IPS DF 6.9 (cell line): Measurements from ENCODE around the gene CALCA.
"Not testable (repeated sequence)": the region's sequence is repeated elsewhere in the genome, so short reads cannot be mapped to it uniquely, and the experiment has no call there.

Source experiments
- DNase-seq: peaks from one replicate; pipeline ENCODE4 v3.0.0-alpha.2; 2013; ENCODE audit warnings: low read depth, low spot score
- H3K27ac ChIP-seq: one replicate; pipeline ENCODE4 v1.5.1; 2013; ENCODE audit warnings: low read length, control low read depth
- H3K27me3 ChIP-seq: 2 replicates; pipeline ENCODE4 v1.6.1; 2013; ENCODE audit warnings: mild to moderate bottlenecking, low read length; ENCODE audit not compliant: control insufficient read depth, insufficient read depth
- H3K36me3 ChIP-seq: 2 replicates; pipeline ENCODE4 v1.6.1; 2013; ENCODE audit warnings: low read length; ENCODE audit not compliant: control insufficient read depth, insufficient read depth
- H3K4me1 ChIP-seq: 2 replicates; pipeline ENCODE4 v1.6.1; 2013; ENCODE audit warnings: low read length; ENCODE audit not compliant: control insufficient read depth, insufficient read depth
- H3K4me3 ChIP-seq: 2 replicates; pipeline ENCODE4 v1.5.1; 2013; ENCODE audit warnings: mild to moderate bottlenecking, low read length
- H3K9me3 ChIP-seq: 2 replicates; pipeline ENCODE4 v1.6.1; 2013; ENCODE audit warnings: low read length, inconsistent platforms; ENCODE audit not compliant: control insufficient read depth, insufficient read depth
- WGBS: extraction: QIAGEN DNeasy Blood & Tissue Kit; methylation state at CpG from one replicate; pipeline ENCODE4 v1.1.7; 2013; ENCODE audit warnings: mixed read lengths, missing lambda C conversion rate; ENCODE audit not compliant: insufficient read length, insufficient coverage; 5-methylcytosine and 5-hydroxymethylcytosine counted together

Gene CALCA, protein sequence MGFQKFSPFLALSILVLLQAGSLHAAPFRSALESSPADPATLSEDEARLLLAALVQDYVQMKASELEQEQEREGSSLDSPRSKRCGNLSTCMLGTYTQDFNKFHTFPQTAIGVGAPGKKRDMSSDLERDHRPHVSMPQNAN

GRCh38 chr11:14971865-14972580 is at the start of gene CALCA:
Gene CALCA (minus strand): TSS chr11:14972351. CDS start chr11:14971192, 1,159 bp downstream.
- H3K27me3 ChIP-seq: peaks cover 52% of the 10 kb centered on the region
- no peak within 1 kb of the TSS for H3K27ac ChIP-seq
- peaks cover 2% of the 10 kb centered on the region; the same call in 1 of the 2 replicates for H3K4me1 ChIP-seq
- no peak for DNase-seq
- peak within 1 kb of the TSS; percentile 15; the same call in 1 of the 2 replicates for H3K4me3 ChIP-seq
- no CpG with 5 or more reads among the region's 40 CpGs for WGBS
- no peaks in the 10 kb centered on the region for H3K36me3 ChIP-seq
- no peaks in the 10 kb centered on the region for H3K9me3 ChIP-seq

- DNase-seq: no peak
- WGBS: no CpG with 5 or more reads among the region's 1 CpG
- Histone ChIP-seq H3K4me1 (no peaks in the 10 kb centered on the region), H3K36me3 (no peaks in the 10 kb centered on the region), H3K4me3 (no peak overlapping the region), H3K27ac (no peak overlapping the region), H3K27me3 (no peaks in the 10 kb centered on the region), H3K9me3 (no peaks in the 10 kb centered on the region)
These were observed 44.0 kb upstream of the CALCA start for GRCh38 chr11:15016200-15016599.

DNA sequence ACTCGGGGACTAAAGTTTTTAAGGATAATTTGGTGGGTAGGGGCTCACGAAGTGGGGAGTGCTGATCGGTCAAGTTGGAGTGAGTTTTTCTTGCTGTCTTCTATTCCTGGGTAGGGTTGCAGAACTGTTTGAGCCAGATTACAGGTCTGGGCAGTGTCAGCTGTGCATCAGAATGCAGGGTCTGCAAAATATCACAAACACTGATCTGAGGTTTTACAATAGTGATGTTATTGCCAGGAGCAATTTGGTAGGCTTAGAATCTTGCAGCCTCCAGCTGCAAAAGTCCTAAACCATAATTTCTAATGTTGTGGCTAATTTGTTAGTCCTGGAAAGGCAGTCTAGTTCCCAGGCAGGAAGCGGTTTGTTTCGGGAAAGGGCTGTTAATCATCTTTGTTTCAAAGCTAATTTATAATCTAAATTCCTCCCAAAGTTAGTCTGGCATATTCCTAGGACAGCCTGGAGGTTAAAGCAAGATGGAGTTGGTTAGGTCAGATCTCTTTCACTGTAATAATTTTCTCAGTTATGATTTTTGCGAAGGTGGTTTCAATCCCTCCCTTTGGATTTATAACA is 39.7 kb upstream of the CALCA start:
- Histone ChIP-seq H3K4me3 (no peak overlapping the region), H3K27ac (no peak overlapping the region), H3K36me3 (no peaks in the 10 kb centered on the region), H3K4me1 (no peaks in the 10 kb centered on the region), H3K9me3 (no peaks in the 10 kb centered on the region), H3K27me3 (no peaks in the 10 kb centered on the region)
- no peak for DNase-seq
- WGBS: no CpG with 5 or more reads among the region's 6 CpGs

GRCh38 chr11:15010865-15011264 is 38.7 kb upstream of the CALCA start:
- DNase-seq: no peak
- no peaks in the 10 kb centered on the region for H3K27me3 ChIP-seq
- H3K4me1 ChIP-seq: no peaks in the 10 kb centered on the region
- H3K9me3 ChIP-seq: no peaks in the 10 kb centered on the region
- no peak overlapping the region for H3K27ac ChIP-seq
- H3K4me3 ChIP-seq: no peak overlapping the region
- no peaks in the 10 kb centered on the region for H3K36me3 ChIP-seq

GRCh38 chr11:15006139-15006759 is 34.1 kb upstream of the CALCA start:
- H3K4me1 ChIP-seq: no peaks in the 10 kb centered on the region
- WGBS: no CpG with 5 or more reads among the region's 5 CpGs
- no peak for DNase-seq
- H3K4me3 ChIP-seq: no peak overlapping the region
- no peaks in the 10 kb centered on the region for H3K9me3 ChIP-seq
- no peak overlapping the region for H3K27ac ChIP-seq
- no peaks in the 10 kb centered on the region for H3K27me3 ChIP-seq
- H3K36me3 ChIP-seq: no peaks in the 10 kb centered on the region

DNA sequence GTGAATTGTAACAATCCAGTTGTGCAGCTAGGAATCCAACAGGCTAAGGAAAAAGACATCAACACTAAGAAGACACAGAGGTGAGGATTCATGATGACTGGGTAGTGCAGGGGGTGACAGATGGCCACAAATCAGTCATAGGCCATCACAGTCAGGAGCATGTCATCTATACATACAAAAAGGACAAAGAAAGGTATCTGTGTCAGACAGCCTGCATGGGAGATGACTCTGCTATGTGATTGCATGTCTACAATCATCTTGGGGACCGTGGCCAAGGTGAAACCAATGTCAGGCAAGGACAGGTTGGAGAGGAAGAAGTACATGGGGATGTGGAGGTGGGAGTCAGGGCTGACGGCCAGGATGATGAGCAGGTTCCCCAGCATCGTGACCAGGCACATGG is 16.0 kb upstream of the CALCA start:
- H3K36me3 ChIP-seq, H3K9me3 ChIP-seq, H3K4me3 ChIP-seq, H3K27ac ChIP-seq, H3K4me1 ChIP-seq, H3K27me3 ChIP-seq, DNase-seq: not testable (repeated sequence)
- no CpG with 5 or more reads among the region's 3 CpGs for WGBS

GRCh38 chr11:14981507-14981906 is 9.4 kb upstream of the CALCA start:
- Histone ChIP-seq H3K36me3 (no peaks in the 10 kb centered on the region), H3K4me3 (no peak overlapping the region), H3K27ac (no peak overlapping the region), H3K27me3 (peaks cover 4% of the 10 kb centered on the region; the same call in 1 of the 2 replicates), H3K4me1 (no peaks in the 10 kb centered on the region; the same call in 1 of the 2 replicates), H3K9me3 (no peaks in the 10 kb centered on the region)
- no CpG with 5 or more reads among the region's 1 CpG for WGBS
- no peak for DNase-seq

DNA sequence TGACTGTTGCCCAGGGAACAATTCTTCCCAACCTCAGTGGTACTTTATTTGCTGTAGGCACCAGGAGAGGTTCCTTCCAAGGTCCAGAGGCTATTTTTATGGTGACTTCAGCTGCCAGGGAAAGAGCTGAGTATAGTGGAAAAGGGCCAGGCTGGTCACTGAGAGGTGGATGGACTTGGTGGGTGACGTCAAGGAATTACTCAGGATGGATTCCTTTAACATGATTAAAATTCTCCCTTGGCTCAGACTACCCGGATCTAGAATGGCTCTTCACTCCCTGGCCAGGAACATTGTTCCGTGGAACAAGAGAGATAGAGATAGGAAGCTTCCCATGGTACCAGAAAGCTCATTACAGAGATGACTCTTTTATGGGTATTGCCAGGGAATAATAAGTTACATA is 8.7 kb upstream of the CALCA start:
- H3K4me1 ChIP-seq: no peaks in the 10 kb centered on the region; the same call in 1 of the 2 replicates
- DNase-seq: no peak

GRCh38 chr11:14977101-14977880 is 5.1 kb upstream of the CALCA start:
- Histone ChIP-seq H3K4me1 (peaks cover 2% of the 10 kb centered on the region; the same call in 1 of the 2 replicates), H3K36me3 (no peaks in the 10 kb centered on the region), H3K9me3 (no peaks in the 10 kb centered on the region), H3K27ac (no peak overlapping the region), H3K4me3 (no peak overlapping the region), H3K27me3 (peaks cover 41% of the 10 kb centered on the region)
- no CpG with 5 or more reads among the region's 1 CpG for WGBS
- no peak for DNase-seq

More for the DNA sequence above, 8.7 kb upstream of the CALCA start:
- WGBS: no CpG with 5 or more reads among the region's 3 CpGs
- no peak overlapping the region for H3K27ac ChIP-seq
- H3K4me3 ChIP-seq: no peak overlapping the region
- H3K27me3 ChIP-seq: peaks cover 8% of the 10 kb centered on the region; the same call in 1 of the 2 replicates
- H3K9me3 ChIP-seq: no peaks in the 10 kb centered on the region
- no peaks in the 10 kb centered on the region for H3K36me3 ChIP-seq

GRCh38 chr11:14975252-14975587 is 3.1 kb upstream of the CALCA start:
- peaks cover 56% of the 10 kb centered on the region for H3K27me3 ChIP-seq
- no peak for DNase-seq
- H3K9me3 ChIP-seq: no peaks in the 10 kb centered on the region
- H3K4me3 ChIP-seq: no peak overlapping the region
- H3K36me3 ChIP-seq: no peaks in the 10 kb centered on the region
- peaks cover 2% of the 10 kb centered on the region; the same call in 1 of the 2 replicates for H3K4me1 ChIP-seq
- no CpG with 5 or more reads among the region's 12 CpGs for WGBS
- no peak overlapping the region for H3K27ac ChIP-seq
